ENCODE data around the gene ZNF580.

DNA sequence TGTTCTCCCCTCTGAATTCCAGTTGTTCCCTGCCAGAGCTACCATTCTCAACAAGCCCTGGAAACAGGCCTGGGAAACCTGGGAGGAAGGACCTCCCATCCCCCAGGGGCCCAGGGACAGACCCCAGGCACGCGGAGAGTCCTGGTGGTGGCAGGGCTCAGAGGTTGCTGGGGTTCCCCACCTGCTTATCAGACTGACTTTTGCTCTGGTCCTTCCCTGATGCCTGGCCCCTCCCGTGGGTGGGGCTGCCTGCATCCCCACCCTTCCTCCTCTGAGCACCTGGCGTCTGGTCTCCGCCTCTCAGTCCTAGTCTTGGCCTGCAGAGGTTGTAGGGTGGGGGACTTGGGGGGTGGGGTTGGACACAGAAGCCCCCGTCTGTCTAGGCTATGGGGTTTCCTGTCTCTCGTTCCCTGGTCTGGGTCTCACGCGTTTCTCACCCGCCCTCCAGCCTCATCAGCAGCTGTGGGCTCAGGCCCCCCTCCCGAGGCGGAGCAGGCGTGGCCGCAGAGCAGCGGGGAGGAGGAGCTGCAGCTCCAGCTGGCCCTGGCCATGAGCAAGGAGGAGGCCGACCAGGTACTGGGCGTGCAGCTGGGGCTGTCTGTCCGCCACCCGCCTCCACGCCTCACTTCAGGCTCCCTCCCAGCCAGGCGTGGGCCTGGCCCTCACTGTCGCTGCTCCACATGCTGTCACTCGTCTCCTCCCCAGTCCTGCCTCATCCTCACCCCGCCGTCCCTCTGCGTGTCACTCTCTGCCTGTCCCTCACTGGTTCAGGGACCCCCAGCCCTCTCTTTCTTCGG lies 47.8 kb downstream of the ZNF580 start:
- TF ChIP-seq, protein P1, sequence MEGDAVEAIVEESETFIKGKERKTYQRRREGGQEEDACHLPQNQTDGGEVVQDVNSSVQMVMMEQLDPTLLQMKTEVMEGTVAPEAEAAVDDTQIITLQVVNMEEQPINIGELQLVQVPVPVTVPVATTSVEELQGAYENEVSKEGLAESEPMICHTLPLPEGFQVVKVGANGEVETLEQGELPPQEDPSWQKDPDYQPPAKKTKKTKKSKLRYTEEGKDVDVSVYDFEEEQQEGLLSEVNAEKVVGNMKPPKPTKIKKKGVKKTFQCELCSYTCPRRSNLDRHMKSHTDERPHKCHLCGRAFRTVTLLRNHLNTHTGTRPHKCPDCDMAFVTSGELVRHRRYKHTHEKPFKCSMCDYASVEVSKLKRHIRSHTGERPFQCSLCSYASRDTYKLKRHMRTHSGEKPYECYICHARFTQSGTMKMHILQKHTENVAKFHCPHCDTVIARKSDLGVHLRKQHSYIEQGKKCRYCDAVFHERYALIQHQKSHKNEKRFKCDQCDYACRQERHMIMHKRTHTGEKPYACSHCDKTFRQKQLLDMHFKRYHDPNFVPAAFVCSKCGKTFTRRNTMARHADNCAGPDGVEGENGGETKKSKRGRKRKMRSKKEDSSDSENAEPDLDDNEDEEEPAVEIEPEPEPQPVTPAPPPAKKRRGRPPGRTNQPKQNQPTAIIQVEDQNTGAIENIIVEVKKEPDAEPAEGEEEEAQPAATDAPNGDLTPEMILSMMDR (IDR thresholded peaks at IDR 0.05) = no peak
- no peak for TF ChIP-seq POLR2A (IDR thresholded peaks at IDR 0.05)
